ENCODE measurements around the gene PCNT.

Gene PCNT

DNA sequence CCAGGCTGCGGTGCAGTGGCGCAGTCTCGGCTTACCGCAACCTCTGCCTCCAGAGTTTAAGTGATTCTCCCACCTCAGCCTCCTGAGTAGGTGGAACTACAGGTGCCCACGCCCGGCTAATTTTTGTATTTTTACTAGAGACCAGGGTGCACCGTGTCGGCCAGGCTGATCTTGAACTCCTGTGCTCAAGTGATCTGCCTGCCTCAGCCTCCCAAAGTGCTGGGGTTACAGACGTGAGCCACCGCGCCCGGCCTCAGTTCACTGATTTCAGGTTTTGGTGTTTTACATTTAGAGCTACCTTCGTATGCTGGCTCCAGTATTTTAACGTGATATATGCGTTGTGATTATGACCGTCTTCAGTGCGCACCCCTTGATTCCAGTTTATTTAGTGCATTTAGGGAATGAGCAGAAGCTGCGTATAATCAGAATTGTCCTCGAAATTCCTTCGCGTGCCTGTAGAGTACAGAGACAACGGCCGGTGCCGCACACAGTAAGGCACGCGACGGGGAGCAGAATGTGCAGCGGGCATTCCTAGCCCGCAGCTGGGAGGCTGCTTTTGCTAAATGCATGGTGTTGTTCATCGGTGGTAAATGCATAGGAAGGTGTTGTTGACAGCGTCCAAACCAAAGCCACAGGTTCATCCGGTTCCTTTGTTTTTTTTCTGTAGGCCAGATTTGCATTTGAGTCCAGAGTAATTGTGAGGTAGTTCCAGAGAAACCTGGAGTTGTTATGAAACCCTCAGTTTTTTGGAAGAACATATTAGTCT lies 85.9 kb downstream of the PCNT start:
- DNase-seq, result no peak

- no peak for DNase-seq
Measured at GRCh38 chr21:46410516-46410915, 86.6 kb downstream of the PCNT start.

DNA sequence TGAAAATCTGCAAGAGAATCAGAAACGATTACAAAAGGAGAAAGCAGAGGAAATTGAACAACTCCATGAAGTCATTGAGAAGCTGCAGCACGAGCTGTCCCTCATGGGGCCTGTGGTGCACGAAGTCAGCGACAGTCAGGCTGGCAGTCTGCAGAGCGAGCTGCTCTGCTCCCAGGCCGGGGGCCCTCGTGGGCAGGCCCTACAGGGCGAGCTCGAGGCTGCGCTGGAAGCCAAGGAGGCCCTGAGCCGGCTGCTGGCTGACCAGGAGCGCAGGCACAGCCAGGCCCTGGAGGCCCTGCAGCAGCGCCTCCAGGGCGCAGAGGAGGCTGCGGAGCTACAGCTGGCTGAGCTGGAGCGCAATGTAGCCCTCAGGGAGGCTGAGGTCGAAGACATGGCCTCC lies 87.3 kb downstream of the PCNT start:
- no peak for DNase-seq

DNA sequence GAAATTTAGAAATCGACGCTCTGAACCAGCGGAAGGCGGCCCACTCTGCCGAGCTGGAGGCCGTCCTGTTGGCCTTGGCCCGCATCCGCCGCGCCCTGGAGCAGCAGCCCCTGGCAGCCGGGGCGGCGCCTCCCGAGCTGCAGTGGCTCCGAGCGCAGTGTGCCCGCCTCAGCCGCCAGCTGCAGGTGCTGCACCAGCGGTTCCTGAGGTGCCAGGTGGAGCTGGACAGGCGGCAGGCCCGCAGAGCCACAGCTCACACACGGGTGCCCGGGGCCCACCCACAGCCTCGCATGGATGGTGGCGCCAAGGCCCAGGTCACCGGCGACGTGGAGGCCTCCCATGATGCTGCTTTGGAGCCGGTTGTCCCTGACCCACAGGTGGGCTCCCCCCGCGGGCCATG lies 87.7 kb downstream of the PCNT start:
- no peak for DNase-seq

GRCh38 chr21:46412521-46413364 lies 88.8 kb downstream of the PCNT start:
- no peak for DNase-seq

GRCh38 chr21:46413365-46413696 lies 89.4 kb downstream of the PCNT start:
- DNase-seq, result no peak

- DNase-seq, result no peak
Measured at GRCh38 chr21:46414965-46415275, 91.0 kb downstream of the PCNT start.

DNA sequence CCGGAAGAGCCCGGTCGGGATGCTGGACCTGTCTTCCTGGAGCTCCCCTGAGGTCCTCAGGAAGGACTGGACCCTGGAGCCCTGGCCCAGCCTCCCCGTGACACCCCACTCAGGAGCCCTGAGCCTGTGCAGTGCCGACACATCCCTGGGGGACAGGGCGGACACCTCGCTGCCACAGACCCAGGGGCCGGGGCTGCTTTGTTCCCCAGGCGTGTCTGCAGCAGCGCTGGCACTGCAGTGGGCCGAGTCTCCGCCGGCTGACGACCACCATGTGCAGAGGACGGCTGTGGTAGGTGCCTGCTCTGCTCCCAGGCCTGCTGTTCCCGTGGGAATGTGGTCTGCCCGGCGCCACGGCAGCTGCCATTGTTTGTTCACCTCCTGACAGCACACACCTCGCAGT lies 92.6 kb downstream of the PCNT start:
- DNase-seq, result no peak

DNA sequence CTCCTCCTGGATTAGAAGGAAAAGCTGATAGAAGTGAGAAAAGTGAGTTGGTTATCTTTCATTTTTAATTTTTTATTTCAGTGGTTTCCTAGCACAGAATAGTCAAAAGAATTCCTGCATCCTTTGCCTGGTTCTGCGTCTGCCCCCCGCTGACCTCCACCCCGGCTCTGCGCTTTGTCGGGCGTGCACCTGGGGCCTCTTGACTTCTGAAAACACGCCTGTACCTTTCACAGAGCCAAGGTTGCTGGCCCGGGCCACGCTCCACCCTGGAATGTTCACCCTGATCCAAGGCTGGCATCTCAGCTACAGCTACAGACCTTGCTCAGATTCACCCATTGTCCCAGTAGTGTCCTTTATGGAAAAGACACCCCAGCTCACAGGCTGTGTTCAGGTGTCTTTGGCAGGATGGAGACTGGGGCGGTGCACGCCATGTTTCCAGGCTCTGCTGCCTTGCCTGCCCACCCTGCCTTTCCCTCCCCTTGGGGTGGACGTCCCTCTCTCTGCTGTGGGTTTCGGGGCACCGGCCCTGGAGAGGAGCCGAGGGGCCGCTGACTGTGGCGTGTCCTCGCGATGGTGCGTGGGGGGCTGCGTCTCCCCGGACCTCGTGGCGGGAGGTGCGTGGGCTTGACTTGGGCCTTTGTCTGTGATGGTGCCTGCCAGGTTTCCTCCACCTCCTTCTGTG lies 94.5 kb downstream of the PCNT start:
- DNase-seq, result no peak

DNA sequence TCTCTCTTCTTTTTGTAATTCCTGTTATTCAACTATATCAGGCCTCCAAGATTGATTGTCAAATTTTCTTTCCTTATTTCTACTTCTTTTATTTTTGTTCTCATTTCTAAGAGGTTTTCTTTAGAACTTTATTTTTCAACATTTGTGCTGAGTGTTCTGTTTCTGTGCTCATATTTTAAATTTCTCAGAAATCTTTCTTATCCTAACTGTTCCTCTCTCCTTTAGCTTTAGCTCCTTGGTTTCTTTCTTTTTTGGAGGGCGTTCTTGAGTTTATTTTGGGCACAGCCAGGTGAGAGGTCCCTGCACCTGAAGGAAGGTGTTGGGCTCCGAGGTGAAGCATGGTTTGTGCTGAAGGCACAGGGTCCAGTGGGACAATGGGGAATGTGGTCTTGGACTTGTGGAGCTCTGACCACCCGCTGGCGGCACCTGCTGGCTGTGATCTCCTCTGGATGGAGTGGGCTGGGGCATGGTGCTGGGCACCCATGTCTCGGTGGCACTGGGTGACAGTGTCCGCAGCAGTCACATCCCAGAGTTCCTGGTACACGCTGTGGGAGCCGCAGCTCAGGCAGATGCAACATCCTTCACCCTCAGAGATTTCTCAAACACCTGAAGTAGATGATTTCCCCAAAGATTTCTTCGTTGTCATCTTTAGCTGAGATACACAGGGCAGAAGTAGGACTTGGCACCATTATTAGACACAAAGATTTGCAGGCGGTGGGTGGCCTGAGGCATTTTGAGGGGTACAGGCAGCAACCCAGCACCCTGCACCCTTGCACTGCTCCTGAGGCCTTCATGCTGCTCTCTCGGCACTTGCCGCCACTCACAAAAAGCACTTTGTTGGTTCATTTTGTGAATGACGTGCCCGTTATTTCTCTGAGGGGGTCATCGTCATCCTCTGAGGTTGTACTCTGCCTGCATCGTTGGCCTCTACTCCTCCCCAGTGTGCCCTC lies 96.6 kb downstream of the PCNT start:
- DNase-seq, result no peak

- no peak for DNase-seq
Measured at GRCh38 chr21:46421191-46421750, 97.3 kb downstream of the PCNT start.

- no peak for DNase-seq
Measured at GRCh38 chr21:46421756-46422555, 98.0 kb downstream of the PCNT start.

DNA sequence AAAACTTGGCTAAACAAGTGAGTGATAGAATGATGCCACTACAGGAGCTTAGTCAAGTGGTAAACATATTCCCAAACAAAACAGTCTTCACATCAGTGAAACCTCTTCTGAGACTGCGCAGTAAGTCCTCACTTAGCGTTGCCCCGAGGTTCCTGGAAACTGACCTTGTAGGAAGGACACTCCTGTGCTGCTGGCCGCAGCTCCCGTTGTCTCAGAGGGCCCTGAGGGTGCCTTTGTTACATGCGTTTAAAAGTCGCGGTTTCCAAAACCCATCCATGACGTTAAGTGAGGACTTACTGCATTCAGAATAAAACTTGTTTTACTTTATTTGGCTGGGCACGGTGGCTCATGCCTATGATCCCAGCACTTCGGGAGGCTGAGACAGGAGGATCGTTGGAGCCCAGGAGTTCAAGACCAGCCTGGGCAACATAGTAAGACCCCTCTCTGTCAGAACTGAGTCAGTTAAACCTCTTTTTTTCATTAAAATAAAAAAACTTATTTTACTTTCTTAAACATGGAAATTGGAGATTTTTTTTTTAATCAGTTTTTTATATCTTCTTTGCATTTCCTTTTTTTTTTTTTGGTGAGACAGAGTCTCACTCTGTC lies 98.8 kb downstream of the PCNT start:
- no peak for DNase-seq

- no peak for DNase-seq
Measured at GRCh38 chr21:46423546-46424038, 99.6 kb downstream of the PCNT start.

DNA sequence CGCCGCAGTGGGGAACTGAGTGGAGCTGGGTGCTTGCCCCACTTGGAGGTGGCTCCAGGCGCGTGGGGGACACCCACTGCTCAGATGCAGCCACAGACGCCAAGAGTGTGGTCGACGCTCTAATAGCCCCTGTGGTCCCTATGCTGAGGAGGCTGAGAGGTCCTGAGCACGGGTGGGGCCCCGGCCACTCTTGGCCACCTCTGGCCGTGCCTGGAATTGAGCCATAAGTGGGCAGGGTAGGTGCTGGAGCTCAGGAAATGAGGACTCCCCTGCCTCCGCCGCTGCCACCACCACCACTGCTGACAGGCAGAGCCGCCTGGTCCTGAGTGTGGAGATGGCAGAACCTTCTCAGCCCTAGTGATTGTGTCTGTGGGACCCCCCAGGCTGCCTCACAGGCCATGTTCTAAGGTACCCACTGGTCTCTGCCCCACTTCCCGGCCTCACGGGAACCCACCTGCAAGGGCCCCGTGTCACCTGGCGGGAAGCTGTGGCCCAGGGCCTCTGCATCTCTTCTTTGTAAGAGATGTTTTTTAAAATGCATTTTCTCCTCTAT lies 100.2 kb downstream of the PCNT start:
- DNase-seq, result no peak

DNA sequence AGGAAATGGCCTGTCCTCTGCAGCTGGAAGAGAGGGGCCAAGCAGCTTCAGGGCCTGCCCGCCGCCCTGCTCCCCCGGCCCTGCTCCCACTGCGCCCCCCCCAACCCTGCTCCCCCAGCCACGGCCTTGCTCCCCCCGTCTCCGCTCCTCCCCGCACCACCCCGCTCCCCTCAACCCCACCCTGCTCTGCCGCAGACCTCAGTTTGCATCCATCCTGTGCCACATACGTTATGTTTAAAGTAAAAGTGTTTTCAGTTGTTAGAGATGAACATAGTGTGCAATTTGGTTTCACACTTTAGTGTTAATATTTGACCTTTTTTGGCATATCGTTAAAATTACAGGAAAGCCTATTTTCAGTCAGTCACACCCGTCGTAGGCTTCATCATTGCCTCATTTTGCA lies 100.7 kb downstream of the PCNT start:
- DNase-seq, result no peak

GRCh38 chr21:46425041-46425440 lies 101.1 kb downstream of the PCNT start:
- DNase-seq, result no peak

DNA sequence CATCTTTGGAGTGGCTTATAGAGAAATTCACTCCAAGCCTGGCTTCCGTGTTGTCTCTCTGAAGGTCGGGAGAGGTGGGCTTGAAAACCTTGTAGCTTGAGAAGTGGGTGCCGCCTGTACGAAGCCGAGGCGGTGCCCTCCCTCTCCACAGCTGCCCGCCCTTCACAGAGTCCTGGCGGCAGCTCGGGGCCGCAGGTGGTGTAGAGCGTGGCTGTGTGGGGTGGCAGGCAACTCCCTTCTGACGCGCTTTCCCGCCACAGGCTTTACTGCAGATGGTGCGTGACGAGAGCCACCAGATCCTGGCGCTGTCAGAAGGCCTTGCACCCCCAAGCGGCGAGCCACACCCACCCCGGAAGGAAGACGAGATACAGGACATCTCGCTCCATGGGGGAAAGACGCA lies 101.6 kb downstream of the PCNT start:
- DNase-seq, result no peak

DNA sequence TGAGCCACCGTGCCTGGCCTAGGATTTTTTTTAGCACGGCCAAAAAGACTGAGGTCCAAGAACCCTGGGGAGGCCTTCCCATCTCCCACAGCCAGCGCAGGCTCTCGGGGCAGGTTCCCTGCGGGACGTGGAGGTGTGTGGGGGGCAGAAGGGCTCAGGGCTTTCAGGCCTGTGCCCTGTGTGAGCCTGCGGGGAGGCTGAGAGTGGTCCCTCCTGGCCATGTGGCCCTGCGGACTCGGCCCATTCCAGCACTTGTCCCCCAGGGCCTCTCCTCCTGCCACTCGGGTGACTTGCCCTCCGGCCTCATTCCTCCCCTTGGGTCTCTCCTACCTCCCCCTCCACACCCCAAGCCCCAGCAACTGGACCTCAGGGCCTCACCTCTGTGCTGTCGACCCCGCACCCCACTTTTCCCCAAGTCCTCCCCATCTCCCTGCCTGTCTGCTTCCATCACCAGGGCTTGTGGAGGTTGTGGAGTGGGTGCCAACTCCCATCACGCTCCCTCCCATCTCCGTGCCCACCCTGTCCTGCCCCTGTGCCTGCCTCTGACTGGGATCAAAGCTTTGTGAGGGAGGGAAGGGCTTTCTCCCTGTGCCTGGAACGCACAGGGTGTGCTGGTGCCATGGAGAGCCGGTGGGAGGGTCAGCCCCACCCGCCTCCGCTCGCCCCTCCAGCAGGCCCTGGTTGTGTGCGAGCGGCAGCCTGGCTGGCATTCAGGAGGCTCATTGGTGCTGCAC lies 102.5 kb downstream of the PCNT start:
- no peak for DNase-seq

DNA sequence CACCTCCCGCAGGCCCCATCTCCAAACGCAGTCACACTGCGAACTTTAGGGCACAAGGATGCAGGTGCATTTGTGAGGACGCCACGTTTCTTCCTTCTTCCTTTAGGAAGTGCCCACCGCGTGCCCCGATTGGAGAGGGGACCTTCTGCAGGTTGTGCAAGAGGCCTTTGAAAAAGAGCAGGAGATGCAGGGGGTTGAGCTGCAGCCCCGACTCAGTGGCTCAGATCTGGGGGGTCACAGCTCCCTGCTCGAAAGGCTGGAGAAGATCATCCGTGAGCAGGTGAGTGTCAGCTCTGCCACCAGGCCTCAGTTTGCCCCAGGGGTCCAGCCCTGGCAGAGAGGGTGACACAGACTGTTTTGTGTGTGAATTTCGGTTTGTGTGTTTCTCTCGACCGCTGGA lies 103.6 kb downstream of the PCNT start:
- no peak for DNase-seq
